ENCODE data around the gene KANSL1L.

KANSL1L gene

GRCh38 chr2:209990838-209991237, 180.4 kb downstream of the KANSL1L start:
- no peak for TF ChIP-seq CTCF (IDR thresholded peaks at IDR 0.05; ENCODE audit: low read depth, low read length, poor library complexity, severe bottlenecking)
- no peak for TF ChIP-seq EZH2phosphoT487 (IDR thresholded peaks at IDR 0.05; ENCODE audit: borderline replicate concordance, low read length)
- no peaks in the 10 kb centered on the region for H3F3A ChIP-seq (ENCODE audit: control insufficient read depth, insufficient read depth)
- H3K4me2 ChIP-seq (ENCODE audit: low read length): no peak overlapping the region

GRCh38 chr2:209988010-209988409, 183.2 kb downstream of the KANSL1L start:
- peaks cover 6% of the 10 kb centered on the region; the same call in 1 of the 2 replicates for H3K27me3 ChIP-seq (ENCODE audit: control insufficient read depth, low read length)
- H3K27ac ChIP-seq (ENCODE audit: low read depth, low read length): no peak overlapping the region
- no peaks in the 10 kb centered on the region for H3K79me2 ChIP-seq (ENCODE audit: control insufficient read depth, low read length)
- H3K9me2 ChIP-seq (replicated peaks; ENCODE audit: control insufficient read depth, low read length): no peaks in the 10 kb centered on the region
- no peaks in the 10 kb centered on the region for H4K20me1 ChIP-seq (ENCODE audit: control insufficient read depth, insufficient read depth, low read depth, low read length)
- no peaks in the 10 kb centered on the region for H3K9me3 ChIP-seq (ENCODE audit: control insufficient read depth, insufficient read depth, low read length)
- H3F3A ChIP-seq (ENCODE audit: control insufficient read depth, insufficient read depth): no peaks in the 10 kb centered on the region
- no peak overlapping the region for H3K4me2 ChIP-seq (ENCODE audit: low read length)
- no peak for TF ChIP-seq CTCF (IDR thresholded peaks at IDR 0.05; ENCODE audit: low read depth, low read length, poor library complexity, severe bottlenecking)
- TF ChIP-seq EZH2phosphoT487 (IDR thresholded peaks at IDR 0.05; ENCODE audit: borderline replicate concordance, low read length): no peak
- no peaks in the 10 kb centered on the region for H3K36me3 ChIP-seq (ENCODE audit: control insufficient read depth, low read length)
- H3K4me3 ChIP-seq (ENCODE audit: low read length): no peak overlapping the region
- peaks cover 8% of the 10 kb centered on the region for H3K4me1 ChIP-seq (ENCODE audit: control insufficient read depth, low read length)

More at GRCh38 chr2:209990838-209991237, 180.4 kb downstream of the KANSL1L start:
- peaks cover 6% of the 10 kb centered on the region; the same call in 1 of the 2 replicates for H3K27me3 ChIP-seq (ENCODE audit: control insufficient read depth, low read length)
- no peaks in the 10 kb centered on the region for H3K9me2 ChIP-seq (replicated peaks; ENCODE audit: control insufficient read depth, low read length)
- H3K36me3 ChIP-seq (ENCODE audit: control insufficient read depth, low read length): no peaks in the 10 kb centered on the region
- H3K4me3 ChIP-seq (ENCODE audit: low read length): no peak overlapping the region
- H4K20me1 ChIP-seq (ENCODE audit: control insufficient read depth, insufficient read depth, low read depth, low read length): no peaks in the 10 kb centered on the region
- H3K79me2 ChIP-seq (ENCODE audit: control insufficient read depth, low read length): no peaks in the 10 kb centered on the region
- H3K4me1 ChIP-seq (ENCODE audit: control insufficient read depth, low read length): peaks cover 5% of the 10 kb centered on the region
- H3K9me3 ChIP-seq (ENCODE audit: control insufficient read depth, insufficient read depth, low read length): no peaks in the 10 kb centered on the region
- no peak overlapping the region for H3K27ac ChIP-seq (ENCODE audit: low read depth, low read length)

- Histone ChIP-seq H3K9me3 (ENCODE audit: control insufficient read depth, insufficient read depth, low read length) (no peaks in the 10 kb centered on the region), H3K9me2 (replicated peaks; ENCODE audit: control insufficient read depth, low read length) (no peaks in the 10 kb centered on the region), H4K20me1 (ENCODE audit: control insufficient read depth, insufficient read depth, low read depth, low read length) (no peaks in the 10 kb centered on the region), H3K36me3 (ENCODE audit: control insufficient read depth, low read length) (no peaks in the 10 kb centered on the region), H3K27me3 (ENCODE audit: control insufficient read depth, low read length) (peaks cover 11% of the 10 kb centered on the region; the same call in 1 of the 2 replicates), H3K4me2 (ENCODE audit: low read length) (no peak overlapping the region), H3K4me3 (ENCODE audit: low read length) (no peak overlapping the region), H3K4me1 (ENCODE audit: control insufficient read depth, low read length) (peaks cover 8% of the 10 kb centered on the region), H3K79me2 (ENCODE audit: control insufficient read depth, low read length) (no peaks in the 10 kb centered on the region), H3F3A (ENCODE audit: control insufficient read depth, insufficient read depth) (no peaks in the 10 kb centered on the region), H3K27ac (ENCODE audit: low read depth, low read length) (no peak overlapping the region)
- no peak for TF ChIP-seq EZH2phosphoT487 (IDR thresholded peaks at IDR 0.05; ENCODE audit: borderline replicate concordance, low read length)
These were observed 184.8 kb downstream of the KANSL1L start for GRCh38 chr2:209986415-209986814.

DNA sequence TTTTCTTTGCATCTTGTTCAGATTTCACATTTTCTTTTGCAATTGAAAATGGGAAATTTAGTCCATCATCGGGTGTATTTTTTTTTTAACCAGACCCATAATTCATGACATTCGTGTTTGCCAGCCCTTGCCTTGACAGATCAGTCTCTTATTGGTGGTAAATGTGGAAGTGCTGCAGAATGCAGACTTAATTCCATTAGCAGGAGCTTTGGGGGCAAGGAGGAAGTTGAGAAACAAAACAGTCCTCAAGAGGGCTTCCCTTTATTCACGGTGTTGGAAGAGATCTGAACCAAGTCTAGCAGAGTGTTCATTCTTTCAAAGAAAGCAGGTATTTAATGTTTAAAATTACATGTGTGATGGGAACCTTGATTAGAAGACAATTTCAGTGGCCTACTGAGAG, 185.3 kb downstream of the KANSL1L start:
- Histone ChIP-seq H3K4me3 (ENCODE audit: low read length) (no peak overlapping the region), H3K27ac (ENCODE audit: low read depth, low read length) (no peak overlapping the region), H3K9me2 (replicated peaks; ENCODE audit: control insufficient read depth, low read length) (no peaks in the 10 kb centered on the region), H3K9me3 (ENCODE audit: control insufficient read depth, insufficient read depth, low read length) (no peaks in the 10 kb centered on the region), H3F3A (ENCODE audit: control insufficient read depth, insufficient read depth) (no peaks in the 10 kb centered on the region), H3K27me3 (ENCODE audit: control insufficient read depth, low read length) (peaks cover 11% of the 10 kb centered on the region; the same call in 1 of the 2 replicates), H3K79me2 (ENCODE audit: control insufficient read depth, low read length) (no peaks in the 10 kb centered on the region), H4K20me1 (ENCODE audit: control insufficient read depth, insufficient read depth, low read depth, low read length) (no peaks in the 10 kb centered on the region), H3K4me2 (ENCODE audit: low read length) (no peak overlapping the region), H3K36me3 (ENCODE audit: control insufficient read depth, low read length) (no peaks in the 10 kb centered on the region), H3K4me1 (ENCODE audit: control insufficient read depth, low read length) (peaks cover 8% of the 10 kb centered on the region)
- no peak for TF ChIP-seq CTCF (IDR thresholded peaks at IDR 0.05; ENCODE audit: low read depth, low read length, poor library complexity, severe bottlenecking)
- TF ChIP-seq EZH2phosphoT487 (IDR thresholded peaks at IDR 0.05; ENCODE audit: borderline replicate concordance, low read length): no peak
